DOHH2 (cell line): ENCODE results near the gene COL4A2.

ENCODE experiments used
- H3F3A ChIP-seq: fragments of 200-600 bp; sonication (generic), shearing (Covaris generic); 2 replicates; pipeline ENCODE4 v1.6.0; 2016; ENCODE audit warnings: antibody characterized with exemption, mild to moderate bottlenecking; ENCODE audit not compliant: control insufficient read depth, insufficient read depth
- H3K27ac ChIP-seq: fragments of 200-600 bp; sonication (generic); 2 replicates; pipeline ENCODE4 v1.5.1; 2014; ENCODE audit warnings: low read depth, mild to moderate bottlenecking, low read length, moderate library complexity
- H3K27me3 ChIP-seq: fragments of 200-600 bp; sonication (generic); 2 replicates; pipeline ENCODE4 v1.6.1; 2014; ENCODE audit warnings: mild to moderate bottlenecking, low read length, mixed read lengths; ENCODE audit not compliant: control insufficient read depth
- H3K36me3 ChIP-seq: fragments of 200-600 bp; sonication (generic); 2 replicates; pipeline ENCODE4 v1.6.1; 2014; ENCODE audit warnings: mild to moderate bottlenecking, low read length, moderate library complexity, mixed read lengths; ENCODE audit not compliant: control insufficient read depth
- H3K4me1 ChIP-seq: fragments of 200-600 bp; sonication (generic); 2 replicates; pipeline ENCODE4 v1.6.1; 2014; ENCODE audit warnings: mild to moderate bottlenecking, low read length, mixed read lengths; ENCODE audit not compliant: control insufficient read depth
- H3K4me2 ChIP-seq: fragments of 200-600 bp; sonication (generic); 2 replicates; pipeline ENCODE4 v1.6.0; 2014; ENCODE audit warnings: mild to moderate bottlenecking, low read length, moderate library complexity
- H3K4me3 ChIP-seq: fragments of 200-600 bp; sonication (generic); 2 replicates; pipeline ENCODE4 v1.5.1; 2014; ENCODE audit warnings: mild to moderate bottlenecking, low read length, mixed read lengths
- H3K79me2 ChIP-seq: fragments of 200-600 bp; sonication (generic); 2 replicates; pipeline ENCODE4 v1.6.1; 2014; ENCODE audit warnings: mild to moderate bottlenecking, low read length, mixed read lengths; ENCODE audit not compliant: control insufficient read depth
- H3K9me2 ChIP-seq: fragments of 200-600 bp; sonication (generic); replicated peaks from 2 replicates; pipeline ENCODE4 v1.6.1; 2014; ENCODE audit warnings: mild to moderate bottlenecking, low read length, mixed read lengths; ENCODE audit not compliant: control insufficient read depth
- H3K9me3 ChIP-seq: fragments of 200-600 bp; sonication (generic); 2 replicates; pipeline ENCODE4 v1.6.1; 2014; ENCODE audit warnings: antibody characterized with exemption, low read length, mixed read lengths; ENCODE audit not compliant: control insufficient read depth, insufficient read depth
- H4K20me1 ChIP-seq: fragments of 200-600 bp; sonication (generic); 2 replicates; pipeline ENCODE4 v1.6.0; 2014; ENCODE audit warnings: low read depth, mild to moderate bottlenecking, antibody characterized with exemption, low read length, moderate library complexity; ENCODE audit not compliant: control insufficient read depth, insufficient read depth
- CTCF ChIP-seq: fragments of 200-600 bp; sonication (generic); IDR thresholded peaks from one replicate; pipeline ENCODE4 v1.5.1; 2014; ENCODE audit warnings: antibody characterized with exemption, mild to moderate bottlenecking, low read depth, low read length; ENCODE audit not compliant: poor library complexity, severe bottlenecking
- EZH2phosphoT487 ChIP-seq: fragments of 200-600 bp; sonication (generic); IDR thresholded peaks from 2 replicates; pipeline ENCODE4 v1.6.1; 2017; ENCODE audit warnings: borderline replicate concordance, mild to moderate bottlenecking, antibody characterized with exemption, low read length, moderate library complexity, mixed read lengths

Gene COL4A2

GRCh38 chr13:110275931-110276552, 31.0 kb upstream of the COL4A2 start:
- no peaks in the 10 kb centered on the region for H3K4me1 ChIP-seq
- H3K4me3 ChIP-seq, result no peak overlapping the region
- H3K9me2 ChIP-seq, result no peaks in the 10 kb centered on the region
- peaks cover 2% of the 10 kb centered on the region; the same call in 1 of the 2 replicates for H3K27me3 ChIP-seq
- H3K79me2 ChIP-seq, result no peaks in the 10 kb centered on the region
- H3K27ac ChIP-seq, result no peak overlapping the region
- H4K20me1 ChIP-seq, result no peaks in the 10 kb centered on the region
- TF ChIP-seq CTCF, result no peak
- TF ChIP-seq EZH2phosphoT487, result no peak
- no peaks in the 10 kb centered on the region for H3K9me3 ChIP-seq
- no peak overlapping the region for H3K4me2 ChIP-seq
- no peaks in the 10 kb centered on the region for H3K36me3 ChIP-seq
- H3F3A ChIP-seq, result no peaks in the 10 kb centered on the region

- Histone ChIP-seq H3F3A (no peaks in the 10 kb centered on the region), H3K27me3 (peaks cover 2% of the 10 kb centered on the region; the same call in 1 of the 2 replicates), H3K9me2 (no peaks in the 10 kb centered on the region), H3K36me3 (no peaks in the 10 kb centered on the region), H3K27ac (no peak overlapping the region), H3K9me3 (no peaks in the 10 kb centered on the region), H3K4me1 (no peaks in the 10 kb centered on the region), H3K4me2 (no peak overlapping the region), H4K20me1 (no peaks in the 10 kb centered on the region), H3K4me3 (no peak overlapping the region), H3K79me2 (no peaks in the 10 kb centered on the region)
- TF ChIP-seq EZH2phosphoT487 (no peak), CTCF (no peak)
These were observed 30.5 kb upstream of the COL4A2 start for GRCh38 chr13:110276553-110276950.

GRCh38 chr13:110277357-110277975, 29.6 kb upstream of the COL4A2 start:
- Histone ChIP-seq H4K20me1 (no peaks in the 10 kb centered on the region), H3K4me3 (no peak overlapping the region), H3K36me3 (no peaks in the 10 kb centered on the region), H3K4me2 (no peak overlapping the region), H3F3A (no peaks in the 10 kb centered on the region), H3K79me2 (no peaks in the 10 kb centered on the region), H3K9me3 (no peaks in the 10 kb centered on the region), H3K4me1 (no peaks in the 10 kb centered on the region), H3K27ac (no peak overlapping the region), H3K9me2 (no peaks in the 10 kb centered on the region), H3K27me3 (peaks cover 2% of the 10 kb centered on the region; the same call in 1 of the 2 replicates)
- TF ChIP-seq EZH2phosphoT487 (no peak), CTCF (no peak)
